GM12878 (cell line): ENCODE measurements around the gene TSHZ3. TPM values are rescaled to one million over a fixed set of nuclear protein-coding genes. Genes with fewer than 3 reads are reported as not detected.

ENCODE experiments used
- ATAC-seq: fragments of 200-7000 bp; cut with Tn5 transposase; 3 replicates; pipeline ENCODE4 v1.9.1; 2020; ENCODE audit warnings: mild to moderate bottlenecking, moderate library complexity
- BruUV-seq: library from RNA; stranded (reverse); fragments of 400-500 nt; replicated peaks from 2 replicates; lab custom pipeline; 2021; lab: Mats Ljungman, UMichigan
- CTCF ChIA-PET: fragments of 300-600 bp; sonication (Branson Sonifier 250); formaldehyde crosslinking; extraction: SDS; loops from one replicate; lab custom pipeline; 2021; ENCODE audit warnings: inconsistent platforms; lab: Yijun Ruan, JAX
- POLR2A ChIA-PET: fragments of 350-600 bp; formaldehyde crosslinking; extraction: SDS; loops from one replicate; lab custom pipeline; 2021; ENCODE audit warnings: inconsistent platforms; lab: Charles Lee
- RAD21 ChIA-PET: fragments of 300-600 bp; sonication (Branson Sonifier 250); formaldehyde crosslinking; loops from one replicate; lab custom pipeline; 2023; ENCODE audit warnings: antibody characterized with exemption; ENCODE audit not compliant: unreplicated experiment; lab: Charles Lee
- SMC1A ChIA-PET: fragments of 300-600 bp; sonication (Branson Sonifier 250); formaldehyde crosslinking; loops from one replicate; lab custom pipeline; 2023; ENCODE audit not compliant: unreplicated experiment, uncharacterized antibody; lab: Charles Lee
- DNase-seq: peaks from one replicate; pipeline ENCODE4 v3.0.0-alpha.2; 2011; ENCODE audit warnings: low read depth, low spot score
- FAIRE-seq: peaks from 3 replicates; lab custom pipeline; 2011; peaks lifted over from hg19 to GRCh38; lab: Jason Lieb, UNC
- H2AFZ ChIP-seq: 2 replicates; pipeline ENCODE4 v1.6.0; 2011; ENCODE audit warnings: low read depth, low read length, control low read depth; ENCODE audit not compliant: control insufficient read depth
- H3K27ac ChIP-seq: 2 replicates; pipeline ENCODE4 v1.5.1; 2011; ENCODE audit warnings: control low read depth; ENCODE audit not compliant: control insufficient read depth, insufficient read depth
- H3K27me3 ChIP-seq, 2 experiments: replicated peaks in 1 of 2; 2 replicates each; pipeline versions ENCODE4 v1.6.0 to v1.6.1; 2011; ENCODE audit warnings: low read length in 1 of 2; ENCODE audit not compliant: control insufficient read depth in 2 of 2, insufficient read depth in 2 of 2
- H3K36me3 ChIP-seq, 2 experiments: 2 replicates each; pipeline ENCODE4 v1.5.1; 2011; ENCODE audit warnings: low read length in 1 of 2; ENCODE audit not compliant: control insufficient read depth in 2 of 2, insufficient read depth in 2 of 2
- H3K4me1 ChIP-seq: 2 replicates; pipeline ENCODE4 v1.6.1; 2011; ENCODE audit warnings: mild to moderate bottlenecking, low read length, moderate library complexity, mixed read lengths; ENCODE audit not compliant: control insufficient read depth, insufficient read depth
- H3K4me2 ChIP-seq: 2 replicates; pipeline ENCODE4 v1.6.0; 2011; ENCODE audit warnings: control low read depth; ENCODE audit not compliant: control insufficient read depth, insufficient read depth
- H3K4me3 ChIP-seq: fragments of 200-600 bp; sonication (generic); 2 replicates; pipeline ENCODE4 v1.5.1; 2016
- H3K79me2 ChIP-seq: 2 replicates; pipeline ENCODE4 v1.6.0; 2011; ENCODE audit warnings: low read length; ENCODE audit not compliant: control insufficient read depth, insufficient read depth
- H3K9ac ChIP-seq: 2 replicates; pipeline ENCODE4 v1.8.0; 2011; ENCODE audit warnings: low read length, control low read depth, mixed read lengths; ENCODE audit not compliant: control insufficient read depth, insufficient read depth
- H3K9me3 ChIP-seq: replicated peaks from 3 replicates; pipeline ENCODE4 v1.5.1; 2011; ENCODE audit warnings: mild to moderate bottlenecking, low read length; ENCODE audit not compliant: control insufficient read depth, insufficient read depth
- H4K20me1 ChIP-seq: 2 replicates; pipeline ENCODE4 v1.6.0; 2011; ENCODE audit not compliant: control insufficient read depth, insufficient read depth
- ATF7 ChIP-seq: fragments of 450-650 bp; IDR thresholded peaks from 2 replicates; pipeline ENCODE4 v1.6.1; 2016; ENCODE audit warnings: low read depth, mild to moderate bottlenecking
- CBX5 ChIP-seq: sonication (generic); IDR thresholded peaks from 2 replicates; pipeline ENCODE4 v1.6.1; 2016; ENCODE audit warnings: low read depth, moderate library complexity, mild to moderate bottlenecking, inconsistent platforms
- IRF4 ChIP-seq: IDR thresholded peaks from 2 replicates; pipeline ENCODE4 v1.6.1; 2011; ENCODE audit warnings: low read depth, low read length
- KDM1A ChIP-seq: fragments of 200-600 bp; sonication (generic); IDR thresholded peaks from 2 replicates; pipeline ENCODE4 v1.6.1; 2016; ENCODE audit warnings: borderline replicate concordance
- PML ChIP-seq: IDR thresholded peaks from 2 replicates; pipeline ENCODE4 v1.6.1; 2012; ENCODE audit warnings: low read length, inconsistent platforms
- RELA ChIP-seq: fragments of 450-650 bp; IDR thresholded peaks from 2 replicates; pipeline ENCODE4 v1.8.0; 2014; ENCODE audit warnings: borderline replicate concordance; ENCODE audit not compliant: partially characterized antibody
- RFX5 ChIP-seq: IDR thresholded peaks from 2 replicates; pipeline ENCODE4 v1.6.1; 2011; ENCODE audit warnings: low read depth, low read length, improper control_type of control experiment
- SMAD5 ChIP-seq: IDR thresholded peaks from 2 replicates; pipeline ENCODE4 v1.6.1; 2016; ENCODE audit warnings: antibody characterized with exemption, low read depth
- SP1 ChIP-seq: IDR thresholded peaks from one replicate; pipeline ENCODE4 v1.6.1; 2011; ENCODE audit warnings: low read depth, low read length
- SREBF1 ChIP-seq: IDR thresholded peaks from 2 replicates; pipeline ENCODE4 v1.6.1; 2012; ENCODE audit warnings: mild to moderate bottlenecking, low read length
- STAT3 ChIP-seq: IDR thresholded peaks from 2 replicates; pipeline ENCODE4 v1.6.1; 2011; ENCODE audit warnings: low read depth, low read length, improper control_type of control experiment
- TCF12 ChIP-seq: IDR thresholded peaks from 2 replicates; pipeline ENCODE4 v1.6.1; 2011; ENCODE audit warnings: low read depth, mild to moderate bottlenecking, low read length
- ZNF274 ChIP-seq: IDR thresholded peaks from one replicate; pipeline ENCODE4 v1.8.0; 2011; ENCODE audit not compliant: insufficient read length, insufficient read depth
- ZNF622 ChIP-seq: fragments of 450-650 bp; IDR thresholded peaks from 2 replicates; pipeline ENCODE4 v1.6.1; 2017; ENCODE audit warnings: mild to moderate bottlenecking, inconsistent platforms
- WGBS: methylation state at CpG from one replicate; pipeline ENCODE4 v1.1.6; 2016; ENCODE audit warnings: low lambda C conversion rate; ENCODE audit not compliant: insufficient replicate concordance, insufficient coverage; ENCODE audit errors: missing lambda C conversion rate; 5-methylcytosine and 5-hydroxymethylcytosine counted together
- in situ Hi-C: fragments of 300-500 bp; cut with MboI; formaldehyde crosslinking; loops from 9 replicates; pipeline ENCODE4 v1.14.3; 2018; ENCODE audit warnings: mixed read lengths
- intact Hi-C: fragments of 100-400 bp; cut with micrococcal nuclease; formaldehyde crosslinking; loops from one replicate; pipeline ENCODE4 v1.14.2; 2022; ENCODE audit not compliant: unreplicated experiment
- polyA plus RNA-seq, 11 experiments: library from polyadenylated mRNA; depleted of rRNA in 4 of 11; unstranded in 6 of 11; stranded (reverse) in 5 of 11; fragments of >200 nt; fragmentation: Nextera tagmentation in 4 of 11; fragmentation: Illumina TruSeq in 1 of 11; extraction: Ambion mirVana in 4 of 11; extraction: Trizol in 1 of 11; gene quantifications; 1 replicate in 1 of 11; 2 replicates in 10 of 11; pipeline versions ENCODE4 v1.2.1 to v1.2.3, GENCODE V29; 2011 to 2016; ENCODE audit warnings: inconsistent platforms in 2 of 11, missing spikeins in 2 of 11, low read depth in 1 of 11
- total RNA-seq, 4 experiments: library from RNA; depleted of rRNA in 3 of 4; stranded (reverse); fragments of >200 nt in 3 of 4; fragmentation: Illumina TruSeq in 1 of 4; extraction: Trizol in 1 of 4; gene quantifications; 2 replicates each; pipeline versions ENCODE4 v1.2.1 to v1.2.3, GENCODE V29; 2013 to 2021
- TF ChIP-seq, protein P1 (sequence below): fragments of 450-650 bp; IDR thresholded peaks from 2 replicates; pipeline ENCODE4 v1.6.1; 2017; ENCODE audit warnings: mild to moderate bottlenecking, low read depth, inconsistent platforms; ENCODE audit not compliant: poor library complexity, severe bottlenecking
- TF ChIP-seq, protein P2 (sequence below): fragments of 450-650 bp; IDR thresholded peaks from 2 replicates; pipeline ENCODE4 v1.6.1; 2017; ENCODE audit warnings: mild to moderate bottlenecking, moderate library complexity
- TF ChIP-seq, protein P3 (sequence below): fragments of 450-650 bp; IDR thresholded peaks from 2 replicates; pipeline ENCODE4 v1.6.1; 2016; ENCODE audit warnings: mild to moderate bottlenecking
- TF ChIP-seq, protein P4 (sequence below): fragments of 450-650 bp; IDR thresholded peaks from 2 replicates; pipeline ENCODE4 v1.6.1; 2017; ENCODE audit warnings: borderline replicate concordance

TSHZ3 gene
- total and polyA plus RNA-seq, 10 of the 15 experiments (the other 5 are each of a cell fraction or from before 2014, with no cell fraction given), result 0.23 TPM; not detected in 9

DNA sequence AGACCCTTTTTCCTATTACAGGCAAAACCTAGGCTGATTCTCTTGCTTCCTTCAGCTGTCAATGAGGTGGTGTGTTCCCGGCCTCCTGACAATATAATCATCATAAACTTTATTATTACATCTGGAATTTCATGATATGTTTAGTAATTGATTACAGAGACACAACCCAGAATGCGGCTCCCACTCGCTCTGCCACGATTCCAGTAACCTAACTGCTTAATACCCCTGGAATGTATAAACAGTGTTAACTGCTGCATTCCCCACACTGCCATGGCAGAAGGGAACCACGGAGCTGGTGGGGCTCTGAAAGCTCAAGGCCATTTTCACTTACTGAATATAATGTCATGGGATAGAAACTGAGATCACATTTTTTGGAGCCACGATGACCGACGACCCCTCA, 17.1 kb downstream of the TSHZ3 start (continued):
- TF ChIP-seq, protein P1, sequence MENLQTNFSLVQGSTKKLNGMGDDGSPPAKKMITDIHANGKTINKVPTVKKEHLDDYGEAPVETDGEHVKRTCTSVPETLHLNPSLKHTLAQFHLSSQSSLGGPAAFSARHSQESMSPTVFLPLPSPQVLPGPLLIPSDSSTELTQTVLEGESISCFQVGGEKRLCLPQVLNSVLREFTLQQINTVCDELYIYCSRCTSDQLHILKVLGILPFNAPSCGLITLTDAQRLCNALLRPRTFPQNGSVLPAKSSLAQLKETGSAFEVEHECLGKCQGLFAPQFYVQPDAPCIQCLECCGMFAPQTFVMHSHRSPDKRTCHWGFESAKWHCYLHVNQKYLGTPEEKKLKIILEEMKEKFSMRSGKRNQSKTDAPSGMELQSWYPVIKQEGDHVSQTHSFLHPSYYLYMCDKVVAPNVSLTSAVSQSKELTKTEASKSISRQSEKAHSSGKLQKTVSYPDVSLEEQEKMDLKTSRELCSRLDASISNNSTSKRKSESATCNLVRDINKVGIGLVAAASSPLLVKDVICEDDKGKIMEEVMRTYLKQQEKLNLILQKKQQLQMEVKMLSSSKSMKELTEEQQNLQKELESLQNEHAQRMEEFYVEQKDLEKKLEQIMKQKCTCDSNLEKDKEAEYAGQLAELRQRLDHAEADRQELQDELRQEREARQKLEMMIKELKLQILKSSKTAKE, result no peak
- no peak for TF ChIP-seq RFX5
- no peak for TF ChIP-seq KDM1A
- no peak for TF ChIP-seq SREBF1
- no peak for TF ChIP-seq CBX5
- TF ChIP-seq RELA, result no peak

DNA sequence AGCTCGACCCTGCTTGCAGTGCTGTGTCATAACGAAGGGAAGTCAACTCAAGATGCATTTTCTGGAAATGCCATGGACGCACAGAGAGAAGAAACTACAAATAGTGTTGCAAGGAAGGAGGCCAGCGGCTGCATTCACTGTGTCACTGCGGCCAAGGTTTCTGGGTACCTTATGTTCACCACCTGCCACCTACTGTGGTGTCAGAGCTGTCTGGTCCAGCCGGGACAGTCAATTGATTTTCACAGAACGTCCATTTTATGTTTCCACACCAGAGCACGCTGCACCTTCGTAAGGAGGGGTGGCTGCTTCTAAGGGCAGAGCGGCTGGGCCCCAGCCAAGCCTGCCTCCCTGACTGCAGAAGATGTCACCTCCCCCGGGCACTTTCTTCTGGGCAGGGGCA, 17.7 kb downstream of the TSHZ3 start:
- WGBS, result 22% methylated on average over 11 of the region's 11 CpGs
- SMC1A ChIA-PET, result no interaction called here
- Histone ChIP-seq H3K9me3 (no peaks in the 10 kb centered on the region), H3K9ac (no peak overlapping the region), H3K4me2 (no peak overlapping the region), H3K79me2 (no peaks in the 10 kb centered on the region), H2AFZ (no peak overlapping the region), H3K4me3 (no peak overlapping the region), H3K4me1 (no peaks in the 10 kb centered on the region), H3K36me3 (no peaks in the 10 kb centered on the region), H4K20me1 (no peaks in the 10 kb centered on the region), H3K27ac (no peak overlapping the region), H3K27me3 (no peaks in the 10 kb centered on the region)
- no peak for FAIRE-seq
- TF ChIP-seq, protein P2, sequence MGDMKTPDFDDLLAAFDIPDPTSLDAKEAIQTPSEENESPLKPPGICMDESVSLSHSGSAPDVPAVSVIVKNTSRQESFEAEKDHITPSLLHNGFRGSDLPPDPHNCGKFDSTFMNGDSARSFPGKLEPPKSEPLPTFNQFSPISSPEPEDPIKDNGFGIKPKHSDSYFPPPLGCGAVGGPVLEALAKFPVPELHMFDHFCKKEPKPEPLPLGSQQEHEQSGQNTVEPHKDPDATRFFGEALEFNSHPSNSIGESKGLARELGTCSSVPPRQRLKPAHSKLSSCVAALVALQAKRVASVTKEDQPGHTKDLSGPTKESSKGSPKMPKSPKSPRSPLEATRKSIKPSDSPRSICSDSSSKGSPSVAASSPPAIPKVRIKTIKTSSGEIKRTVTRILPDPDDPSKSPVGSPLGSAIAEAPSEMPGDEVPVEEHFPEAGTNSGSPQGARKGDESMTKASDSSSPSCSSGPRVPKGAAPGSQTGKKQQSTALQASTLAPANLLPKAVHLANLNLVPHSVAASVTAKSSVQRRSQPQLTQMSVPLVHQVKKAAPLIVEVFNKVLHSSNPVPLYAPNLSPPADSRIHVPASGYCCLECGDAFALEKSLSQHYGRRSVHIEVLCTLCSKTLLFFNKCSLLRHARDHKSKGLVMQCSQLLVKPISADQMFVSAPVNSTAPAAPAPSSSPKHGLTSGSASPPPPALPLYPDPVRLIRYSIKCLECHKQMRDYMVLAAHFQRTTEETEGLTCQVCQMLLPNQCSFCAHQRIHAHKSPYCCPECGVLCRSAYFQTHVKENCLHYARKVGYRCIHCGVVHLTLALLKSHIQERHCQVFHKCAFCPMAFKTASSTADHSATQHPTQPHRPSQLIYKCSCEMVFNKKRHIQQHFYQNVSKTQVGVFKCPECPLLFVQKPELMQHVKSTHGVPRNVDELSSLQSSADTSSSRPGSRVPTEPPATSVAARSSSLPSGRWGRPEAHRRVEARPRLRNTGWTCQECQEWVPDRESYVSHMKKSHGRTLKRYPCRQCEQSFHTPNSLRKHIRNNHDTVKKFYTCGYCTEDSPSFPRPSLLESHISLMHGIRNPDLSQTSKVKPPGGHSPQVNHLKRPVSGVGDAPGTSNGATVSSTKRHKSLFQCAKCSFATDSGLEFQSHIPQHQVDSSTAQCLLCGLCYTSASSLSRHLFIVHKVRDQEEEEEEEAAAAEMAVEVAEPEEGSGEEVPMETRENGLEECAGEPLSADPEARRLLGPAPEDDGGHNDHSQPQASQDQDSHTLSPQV, result no peak
- TF ChIP-seq ZNF622 (no peak), ATF7 (no peak), SMAD5 (no peak), STAT3 (no peak), IRF4 (no peak), ZNF274 (no peak), TCF12 (no peak), SP1 (no peak), PML (no peak)
- TF ChIP-seq, protein P3, sequence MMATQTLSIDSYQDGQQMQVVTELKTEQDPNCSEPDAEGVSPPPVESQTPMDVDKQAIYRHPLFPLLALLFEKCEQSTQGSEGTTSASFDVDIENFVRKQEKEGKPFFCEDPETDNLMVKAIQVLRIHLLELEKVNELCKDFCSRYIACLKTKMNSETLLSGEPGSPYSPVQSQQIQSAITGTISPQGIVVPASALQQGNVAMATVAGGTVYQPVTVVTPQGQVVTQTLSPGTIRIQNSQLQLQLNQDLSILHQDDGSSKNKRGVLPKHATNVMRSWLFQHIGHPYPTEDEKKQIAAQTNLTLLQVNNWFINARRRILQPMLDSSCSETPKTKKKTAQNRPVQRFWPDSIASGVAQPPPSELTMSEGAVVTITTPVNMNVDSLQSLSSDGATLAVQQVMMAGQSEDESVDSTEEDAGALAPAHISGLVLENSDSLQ, result no peak
- TF ChIP-seq, protein P4, sequence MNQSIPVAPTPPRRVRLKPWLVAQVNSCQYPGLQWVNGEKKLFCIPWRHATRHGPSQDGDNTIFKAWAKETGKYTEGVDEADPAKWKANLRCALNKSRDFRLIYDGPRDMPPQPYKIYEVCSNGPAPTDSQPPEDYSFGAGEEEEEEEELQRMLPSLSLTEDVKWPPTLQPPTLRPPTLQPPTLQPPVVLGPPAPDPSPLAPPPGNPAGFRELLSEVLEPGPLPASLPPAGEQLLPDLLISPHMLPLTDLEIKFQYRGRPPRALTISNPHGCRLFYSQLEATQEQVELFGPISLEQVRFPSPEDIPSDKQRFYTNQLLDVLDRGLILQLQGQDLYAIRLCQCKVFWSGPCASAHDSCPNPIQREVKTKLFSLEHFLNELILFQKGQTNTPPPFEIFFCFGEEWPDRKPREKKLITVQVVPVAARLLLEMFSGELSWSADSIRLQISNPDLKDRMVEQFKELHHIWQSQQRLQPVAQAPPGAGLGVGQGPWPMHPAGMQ, result no peak
- DNase-seq, result no peak
- POLR2A ChIA-PET, result no interaction called here
- no peak for ATAC-seq
- in situ Hi-C loops (no loop called here), intact Hi-C loops (no loop called here)
- RAD21 ChIA-PET, result no interaction called here
- CTCF ChIA-PET, result no interaction called here
- BruUV-seq, result no TSS peak
